K562 (cell line): ENCODE results near the gene HOXA10. TPM values are rescaled to one million over a fixed set of nuclear protein-coding genes. Genes with fewer than 3 reads are reported as not detected.

Source experiments
- ATAC-seq: fragments of 200-7000 bp; cut with Tn5 transposase; 3 replicates; pipeline ENCODE4 v1.9.1; 2020; ENCODE audit warnings: moderate library complexity
- BruUV-seq: library from RNA; stranded (reverse); fragments of 400-500 nt; replicated peaks from 2 replicates; lab custom pipeline; 2021; lab: Mats Ljungman, UMichigan
- CTCF ChIA-PET: fragments of 300-600 bp; formaldehyde crosslinking; extraction: SDS; loops from one replicate; lab custom pipeline; 2021; ENCODE audit warnings: low intra/inter-chr PET ratio; lab: Yijun Ruan, JAX
- POLR2A ChIA-PET: fragments of 300-600, 350-650 bp; sonication (Branson Sonifier 250); formaldehyde crosslinking; extraction: SDS; loops from one replicate; lab custom pipeline; 2021; ENCODE audit warnings: antibody characterized with exemption, inconsistent platforms; lab: Yijun Ruan, JAX
- DNase-seq, 4 experiments: peaks; one replicate each; pipeline versions ENCODE4 v3.0.0 to v3.0.0-alpha.2; 2011 to 2018; ENCODE audit warnings: low spot score in 3 of 4, mixed read lengths in 3 of 4; ENCODE audit errors: extremely low read depth in 1 of 4
- FAIRE-seq: peaks from 2 replicates; lab custom pipeline; 2011; peaks lifted over from hg19 to GRCh38; lab: Jason Lieb, UNC
- H2AFZ ChIP-seq: 2 replicates; pipeline ENCODE4 v1.6.0; 2011; ENCODE audit warnings: low read depth, low read length, control low read depth, inconsistent platforms
- H3K27ac ChIP-seq: fragments of 200-600 bp; 3 replicates; pipeline ENCODE4 v1.8.0; 2011; ENCODE audit warnings: low read depth, mild to moderate bottlenecking, control low read depth, inconsistent platforms, low read length, moderate library complexity, mixed read lengths; ENCODE audit errors: extremely low read depth
- H3K27me3 ChIP-seq, 2 experiments: fragments of 300-600 bp in 1 of 2; 2 replicates in 1 of 2; 3 replicates in 1 of 2; pipeline versions ENCODE4 v1.6.0 to v1.8.0; 2011; ENCODE audit warnings: inconsistent platforms in 2 of 2, low read length in 2 of 2, mild to moderate bottlenecking in 1 of 2, mixed read lengths in 1 of 2, moderate library complexity in 1 of 2; ENCODE audit not compliant: control insufficient read depth in 2 of 2, insufficient read depth in 2 of 2
- H3K36me3 ChIP-seq: fragments of 300-600 bp; 3 replicates; pipeline ENCODE4 v1.8.0; 2011; ENCODE audit warnings: mild to moderate bottlenecking, low read length, inconsistent platforms; ENCODE audit not compliant: control insufficient read depth, insufficient read depth
- H3K4me1 ChIP-seq, 2 experiments: fragments of 200-600 bp in 1 of 2; replicated peaks in 1 of 2; 2 replicates in 1 of 2; 3 replicates in 1 of 2; pipeline versions ENCODE4 v1.5.1 to v1.8.0; 2011; ENCODE audit warnings: inconsistent platforms in 2 of 2, low read length in 2 of 2, mild to moderate bottlenecking in 1 of 2, mixed read lengths in 1 of 2, moderate library complexity in 1 of 2; ENCODE audit not compliant: control insufficient read depth in 2 of 2, insufficient read depth in 2 of 2
- H3K4me2 ChIP-seq: 2 replicates; pipeline ENCODE4 v1.6.1; 2011; ENCODE audit warnings: low read length, control low read depth, inconsistent platforms, mixed read lengths; ENCODE audit not compliant: insufficient read depth
- H3K4me3 ChIP-seq: fragments of 200-600 bp; sonication (generic), shearing (Covaris generic); 2 replicates; pipeline ENCODE4 v1.5.1; 2016; ENCODE audit warnings: control low read depth, inconsistent platforms
- H3K79me2 ChIP-seq: fragments of 200-600 bp; 3 replicates; pipeline ENCODE4 v1.8.0; 2011; ENCODE audit warnings: low read length, inconsistent platforms; ENCODE audit not compliant: control insufficient read depth, insufficient read depth
- H3K9ac ChIP-seq, 2 experiments: 2 replicates each; pipeline versions ENCODE4 v1.6.0 to v1.6.1; 2011; ENCODE audit warnings: low read depth in 2 of 2, low read length in 2 of 2, control low read depth in 1 of 2, inconsistent platforms in 1 of 2, mild to moderate bottlenecking in 1 of 2, mixed read lengths in 1 of 2; ENCODE audit not compliant: insufficient read depth in 1 of 2
- H3K9me1 ChIP-seq: one replicate; pipeline ENCODE4 v1.6.0; 2011; ENCODE audit warnings: inconsistent platforms, mild to moderate bottlenecking, low read length, moderate library complexity; ENCODE audit not compliant: control insufficient read depth, insufficient read depth
- H3K9me3 ChIP-seq: replicated peaks from 2 replicates; pipeline ENCODE4 v1.5.1; 2011; ENCODE audit warnings: low read depth, low read length, inconsistent platforms; ENCODE audit not compliant: control insufficient read depth, insufficient read depth
- H4K20me1 ChIP-seq: replicated peaks from 2 replicates; pipeline ENCODE4 v1.6.1; 2011; ENCODE audit warnings: low read length, inconsistent platforms, mixed read lengths; ENCODE audit not compliant: control insufficient read depth, insufficient read depth
- CTBP1 ChIP-seq: fragments of 450-650 bp; IDR thresholded peaks from 2 replicates; pipeline ENCODE4 v1.6.1; 2016; ENCODE audit warnings: borderline replicate concordance
- HNRNPK ChIP-seq: fragments of 200-400 bp; formaldehyde crosslinking; IDR thresholded peaks from one replicate; pipeline ENCODE4 v1.6.1; 2018; ENCODE audit warnings: mild to moderate bottlenecking, low read depth, low read length; ENCODE audit not compliant: poor library complexity, severe bottlenecking
- JUND ChIP-seq, 2 experiments: IDR thresholded peaks; 2 replicates in 1 of 2; 3 replicates in 1 of 2; pipeline ENCODE4 v1.6.1; 2011; ENCODE audit warnings: borderline replicate concordance in 2 of 2, low read depth in 2 of 2, low read length in 2 of 2, improper control_type of control experiment in 1 of 2, missing biosample characterization in 1 of 2, missing genetic modification characterization in 1 of 2, missing genetic modification reagents in 1 of 2
- POLR2AphosphoS2 ChIP-seq: IDR thresholded peaks from 2 replicates; pipeline ENCODE4 v1.6.1; 2012; ENCODE audit warnings: low read length, improper control_type of control experiment
- RAD21 ChIP-seq, 2 experiments: fragments of 250-450 bp in 1 of 2; fragments of 450-650 bp in 1 of 2; sonication (Bioruptor Pico) in 1 of 2; formaldehyde crosslinking in 1 of 2; IDR thresholded peaks in 1 of 2; conservative IDR thresholded peaks in 1 of 2; 2 replicates each; pipeline versions ENCODE4 v1.4.0 to v1.8.0; 2020 to 2022; ENCODE audit warnings: mild to moderate bottlenecking in 2 of 2, moderate library complexity in 1 of 2
- RBM39 ChIP-seq: fragments of 200-400 bp; formaldehyde crosslinking; optimal IDR thresholded peaks from 2 replicates; pipeline ENCODE3; 2018; ENCODE audit warnings: low read depth, low read length
- RCOR1 ChIP-seq, 2 experiments: IDR thresholded peaks; 2 replicates each; pipeline ENCODE4 v1.6.1; 2012; ENCODE audit warnings: low read depth in 2 of 2, low read length in 2 of 2, borderline replicate concordance in 1 of 2, improper control_type of control experiment in 1 of 2
- SLC30A9 ChIP-seq: fragments of 250-450 bp; sonication (Bioruptor Pico); IDR thresholded peaks from 2 replicates; pipeline ENCODE4 v1.8.0; 2022; ENCODE audit warnings: mild to moderate bottlenecking, moderate library complexity
- ZNF24 ChIP-seq: fragments of 450-650 bp; IDR thresholded peaks from 2 replicates; pipeline ENCODE4 v1.6.1; 2016
- WGBS: fragments of 100-300 bp; shearing (Covaris generic); methylation state at CpG from one replicate; pipeline ENCODE4 v1.1.6; 2016; ENCODE audit warnings: low coverage, mixed read lengths; ENCODE audit not compliant: insufficient coverage; ENCODE audit errors: missing lambda C conversion rate; 5-methylcytosine and 5-hydroxymethylcytosine counted together
- in situ Hi-C: fragments of 300-500 bp; cut with MboI; formaldehyde crosslinking; loops from 4 replicates; pipeline ENCODE4 v1.15.0; 2018; ENCODE audit warnings: inconsistent platforms, mixed read lengths
- intact Hi-C: fragments of 100-400 bp; cut with micrococcal nuclease; formaldehyde crosslinking; loops from 2 replicates; pipeline ENCODE4 v1.14.2; 2022
- polyA plus RNA-seq, 8 experiments: library from polyadenylated mRNA; depleted of rRNA in 4 of 8; stranded (reverse) in 5 of 8; unstranded in 3 of 8; fragments of >200 nt; fragmentation: Nextera tagmentation in 2 of 8; fragmentation: Illumina TruSeq in 1 of 8; extraction: Ambion mirVana in 2 of 8; extraction: Trizol in 1 of 8; gene quantifications; 2 replicates each; pipeline versions ENCODE4 v1.2.1 to v1.2.3, GENCODE V29; 2011 to 2014; ENCODE audit warnings: inconsistent platforms in 1 of 8, missing spikeins in 1 of 8
- total RNA-seq, 7 experiments: library from RNA; depleted of rRNA in 6 of 7; stranded (reverse); fragments of >200 nt in 6 of 7; fragmentation: Illumina TruSeq in 2 of 7; extraction: Trizol in 2 of 7; gene quantifications; 2 replicates each; pipeline versions ENCODE4 v1.2.1 to v1.2.3, GENCODE V29; 2011 to 2021; ENCODE audit warnings: low replicate concordance in 1 of 7
- TF ChIP-seq, protein P1 (sequence below): fragments of 450-650 bp; IDR thresholded peaks from 2 replicates; pipeline ENCODE4 v1.6.1; 2016; ENCODE audit warnings: mild to moderate bottlenecking

Gene HOXA10
- total and polyA plus RNA-seq, 9 of the 15 experiments (the other 6 are each of a cell fraction or from before 2014, with no cell fraction given) = not detected

DNA sequence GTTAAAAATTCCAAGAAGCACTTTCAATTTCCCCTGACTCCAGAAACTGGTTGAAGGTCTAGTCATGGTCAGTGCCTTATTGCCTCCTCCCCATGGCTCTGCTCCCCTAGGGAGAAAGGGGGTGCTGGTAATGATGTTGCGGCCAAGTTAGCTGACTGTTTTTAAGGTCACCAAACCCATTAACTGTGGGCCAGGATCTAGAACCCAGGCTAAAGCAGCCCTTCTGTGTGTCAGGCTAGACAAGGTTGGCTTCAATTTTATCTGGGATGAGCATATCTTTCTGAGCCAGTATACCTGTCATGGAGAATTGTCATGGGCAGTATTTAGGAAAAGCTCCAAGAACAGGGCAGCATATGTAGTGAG is 36.9 kb upstream of the HOXA10 start:
- Histone ChIP-seq H3K4me1 (peaks cover 0 to 15% of the 10 kb centered on the region in 2 experiments; a peak in 1 of 5 replicates), H3K9me3 (no peaks in the 10 kb centered on the region), H2AFZ (no peak overlapping the region), H3K9me1 (no peaks in the 10 kb centered on the region)
- TF ChIP-seq HNRNPK = no peak
- TF ChIP-seq, all 486 proteins: peak for 0
- in situ Hi-C loops = no loop called here
- intact Hi-C loops = loop anchor here (2.0 to 5.0 kb wide), 2 partner anchors 366 to 452 kb away; partner anchors contain the start of gene HIBADH
- ChIA-PET CTCF (interaction anchor here (0.6 kb wide), 1 partner anchor 13 kb away, joined by 3 read pairs; no protein-coding TSS in a partner anchor), POLR2A (no interaction called here)
- peaks cover 39 to 69% of the 10 kb centered on the region in 2 experiments for H3K27me3 ChIP-seq
- ATAC-seq = no peak
- BruUV-seq = no TSS peak
- FAIRE-seq = no peak
- H4K20me1 ChIP-seq = peaks cover 4% of the 10 kb centered on the region; the same call in 1 of the 2 replicates
- no peak overlapping the region for H3K4me3 ChIP-seq
- no peaks in the 10 kb centered on the region for H3K79me2 ChIP-seq
- no peak for DNase-seq
- no peak overlapping the region for H3K9ac ChIP-seq
- no peak overlapping the region for H3K4me2 ChIP-seq
- 86% methylated on average over 1 of the region's 1 CpG for WGBS
- no peaks in the 10 kb centered on the region for H3K36me3 ChIP-seq
- no peak overlapping the region for H3K27ac ChIP-seq

- Histone ChIP-seq H3K4me2 (no peak overlapping the region), H3K9ac (no peak overlapping the region), H3K79me2 (no peaks in the 10 kb centered on the region), H3K9me1 (no peaks in the 10 kb centered on the region), H3K4me1 (peaks cover 0 to 15% of the 10 kb centered on the region in 2 experiments; a peak in 1 of 5 replicates), H3K36me3 (no peaks in the 10 kb centered on the region), H3K4me3 (no peak overlapping the region), H3K9me3 (no peaks in the 10 kb centered on the region), H3K27me3 (peaks cover 44 to 70% of the 10 kb centered on the region in 2 experiments), H2AFZ (no peak overlapping the region; the same call in 1 of the 2 replicates), H3K27ac (no peak overlapping the region), H4K20me1 (peaks cover 7% of the 10 kb centered on the region; the same call in 1 of the 2 replicates)
- intact Hi-C loops (loop anchor here (2.0 to 5.0 kb wide), 2 partner anchors 367 to 452 kb away; partner anchors contain the start of gene HIBADH), in situ Hi-C loops (no loop called here)
- POLR2A ChIA-PET = interaction anchor here (0.6 to 0.7 kb wide), 2 partner anchors 32 to 216 kb away, joined by 3 read pairs; no protein-coding TSS in a partner anchor
- CTCF ChIA-PET = interaction anchor here (0.6 kb wide), 1 partner anchor 14 kb away, joined by 3 read pairs; no protein-coding TSS in a partner anchor
- FAIRE-seq (peak; percentile 63), DNase-seq (peak; percentile 48 to 68 (median 64)), ATAC-seq (peak; percentile 91)
- 19% methylated on average over 31 of the region's 32 CpGs for WGBS
- no TSS peak for BruUV-seq
- TF ChIP-seq POLR2AphosphoS2 (no peak), SLC30A9 (CRISPR knock-in tag) (no peak), CTBP1 (0 out of 2 replicates have a peak, but pooled peaks have one; percentile 17), ZNF24 (no peak), RCOR1 (IDR thresholded peaks at IDR 0.05; ENCODE audit: borderline replicate concordance in 1 of 2, low read depth in 2 of 2, low read length in 2 of 2) (0 out of 4 replicates have a peak, but pooled peaks of 1 of the 2 experiments have one; percentile 29), RBM39 (no peak), JUND (IDR thresholded peaks at IDR 0.05; ENCODE audit: borderline replicate concordance, low read depth, low read length) (no peak), JUND (tag; IDR thresholded peaks at IDR 0.05; ENCODE audit: borderline replicate concordance, low read depth, low read length) (no peak), RAD21 (CRISPR knock-in tag; conservative IDR thresholded peaks at IDR 0.05 in 1 of 2, IDR thresholded peaks at IDR 0.05 in 1 of 2) (peak; percentile 29 to 59; a peak in 3 of 4 replicates)
- TF ChIP-seq, protein P1, sequence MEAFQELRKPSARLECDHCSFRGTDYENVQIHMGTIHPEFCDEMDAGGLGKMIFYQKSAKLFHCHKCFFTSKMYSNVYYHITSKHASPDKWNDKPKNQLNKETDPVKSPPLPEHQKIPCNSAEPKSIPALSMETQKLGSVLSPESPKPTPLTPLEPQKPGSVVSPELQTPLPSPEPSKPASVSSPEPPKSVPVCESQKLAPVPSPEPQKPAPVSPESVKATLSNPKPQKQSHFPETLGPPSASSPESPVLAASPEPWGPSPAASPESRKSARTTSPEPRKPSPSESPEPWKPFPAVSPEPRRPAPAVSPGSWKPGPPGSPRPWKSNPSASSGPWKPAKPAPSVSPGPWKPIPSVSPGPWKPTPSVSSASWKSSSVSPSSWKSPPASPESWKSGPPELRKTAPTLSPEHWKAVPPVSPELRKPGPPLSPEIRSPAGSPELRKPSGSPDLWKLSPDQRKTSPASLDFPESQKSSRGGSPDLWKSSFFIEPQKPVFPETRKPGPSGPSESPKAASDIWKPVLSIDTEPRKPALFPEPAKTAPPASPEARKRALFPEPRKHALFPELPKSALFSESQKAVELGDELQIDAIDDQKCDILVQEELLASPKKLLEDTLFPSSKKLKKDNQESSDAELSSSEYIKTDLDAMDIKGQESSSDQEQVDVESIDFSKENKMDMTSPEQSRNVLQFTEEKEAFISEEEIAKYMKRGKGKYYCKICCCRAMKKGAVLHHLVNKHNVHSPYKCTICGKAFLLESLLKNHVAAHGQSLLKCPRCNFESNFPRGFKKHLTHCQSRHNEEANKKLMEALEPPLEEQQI = no peak
These were observed 36.4 kb upstream of the HOXA10 start for GRCh38 chr7:27210441-27211083.
